ENCODE results near the gene CCNC.
A peak's percentile ranks its signal among the peaks of the same experiment; 100 is the strongest.

Gene CCNC

GRCh38 chr6:99612551-99613408, 44.3 kb upstream of the CCNC start:
- DNase-seq (ENCODE audit: low spot score) = no peak
- no peak for TF ChIP-seq CTCF (IDR thresholded peaks at IDR 0.05; ENCODE audit: extremely low read depth, insufficient read depth, missing control alignments)
- in situ Hi-C loops (cut with MboI; ENCODE audit: low pct_unique_long_range_greater_than_20kb, low sequenced_read_pairs, unreplicated experiment) = loop anchor here (25.0 kb wide), 1 partner anchor 775 kb away; the partner anchor contains the start of gene POU3F2

- no peak for TF ChIP-seq CTCF (IDR thresholded peaks at IDR 0.05; ENCODE audit: extremely low read depth, insufficient read depth, missing control alignments)
- in situ Hi-C loops (cut with MboI; ENCODE audit: low pct_unique_long_range_greater_than_20kb, low sequenced_read_pairs, unreplicated experiment) = loop anchor here (25.0 kb wide), 1 partner anchor 774 kb away; the partner anchor contains the start of gene POU3F2
- DNase-seq (ENCODE audit: low spot score) = peak; percentile 79
Observed at GRCh38 chr6:99611148-99611547, 42.7 kb upstream of the CCNC start.

GRCh38 chr6:99609905-99610489, 41.5 kb upstream of the CCNC start:
- in situ Hi-C loops (cut with MboI; ENCODE audit: low pct_unique_long_range_greater_than_20kb, low sequenced_read_pairs, unreplicated experiment) = loop anchor here (5.0 to 25.0 kb wide), 2 partner anchors 773 to 847 kb away; partner anchors contain the start of gene POU3F2
- no peak for DNase-seq (ENCODE audit: low spot score)
- no peak for TF ChIP-seq CTCF (IDR thresholded peaks at IDR 0.05; ENCODE audit: extremely low read depth, insufficient read depth, missing control alignments)

- in situ Hi-C loops (cut with MboI; ENCODE audit: low pct_unique_long_range_greater_than_20kb, low sequenced_read_pairs, unreplicated experiment) = loop anchor here (5.0 to 25.0 kb wide), 2 partner anchors 772 to 848 kb away; partner anchors contain the start of gene POU3F2
- TF ChIP-seq CTCF (IDR thresholded peaks at IDR 0.05; ENCODE audit: extremely low read depth, insufficient read depth, missing control alignments) = no peak
- no peak for DNase-seq (ENCODE audit: low spot score)
Observed at GRCh38 chr6:99608886-99609482, 40.5 kb upstream of the CCNC start.

GRCh38 chr6:99608059-99608885, 39.8 kb upstream of the CCNC start:
- DNase-seq (ENCODE audit: low spot score) = no peak
- in situ Hi-C loops (cut with MboI; ENCODE audit: low pct_unique_long_range_greater_than_20kb, low sequenced_read_pairs, unreplicated experiment) = loop anchor here (5.0 to 25.0 kb wide), 2 partner anchors 771 to 849 kb away; partner anchors contain the start of gene POU3F2
- TF ChIP-seq CTCF (IDR thresholded peaks at IDR 0.05; ENCODE audit: extremely low read depth, insufficient read depth, missing control alignments) = no peak

Data from GM13977 (cell line).